Activated naive CD4-positive, alpha-beta T cell treated with anti-CD3 and anti-CD28 coated beads for 36 hours (primary cell): ENCODE results near the gene UNCX. TPM values are rescaled to one million over a fixed set of nuclear protein-coding genes. Genes with fewer than 3 reads are reported as not detected.

Experiments
- CTCF ChIA-PET: fragments of 350-600 bp; sonication (Branson Sonifier 250); formaldehyde crosslinking; loops from one replicate; lab custom pipeline; 2021; ENCODE audit warnings: antibody characterized with exemption; lab: Charles Lee
- DNase-seq: peaks from one replicate; pipeline ENCODE4 v3.0.0-alpha.2; 2020
- H3K27ac Mint-ChIP-seq: one replicate; pipeline ENCODE4 v1.8.0; 2021; ENCODE audit warnings: mild to moderate bottlenecking, mixed read lengths
- H3K27me3 Mint-ChIP-seq: one replicate; pipeline ENCODE4 v1.8.0; 2021; ENCODE audit warnings: low read depth, mixed read lengths
- H3K36me3 Mint-ChIP-seq: one replicate; pipeline ENCODE4 v1.8.0; 2021; ENCODE audit warnings: low read depth, mixed read lengths
- H3K4me1 Mint-ChIP-seq: one replicate; pipeline ENCODE4 v1.8.0; 2021; ENCODE audit warnings: low read depth, mixed read lengths
- H3K4me3 Mint-ChIP-seq: one replicate; pipeline ENCODE4 v1.8.0; 2021; ENCODE audit warnings: mild to moderate bottlenecking, moderate library complexity, mixed read lengths
- H3K9me3 Mint-ChIP-seq: one replicate; pipeline ENCODE4 v1.8.0; 2021; ENCODE audit warnings: mixed read lengths
- intact Hi-C: fragments of 100-400 bp; cut with micrococcal nuclease; formaldehyde crosslinking; loops from one replicate; pipeline ENCODE4 v1.15.1; 2023
- total RNA-seq, 2 experiments: library from RNA; stranded (reverse); gene quantifications; one replicate each; pipeline ENCODE4 v1.2.3, GENCODE V29; 2021

Gene UNCX
- total RNA-seq, 2 experiments from 2014 or later = not detected

- H3K27me3 Mint-ChIP-seq = peaks cover 59% of the 10 kb centered on the region
- peaks cover 15% of the 10 kb centered on the region for H3K4me1 Mint-ChIP-seq
- no peak for DNase-seq
- H3K27ac Mint-ChIP-seq = no peak overlapping the region
- no peaks in the 10 kb centered on the region for H3K36me3 Mint-ChIP-seq
- intact Hi-C loops = no loop called here
- CTCF ChIA-PET = no interaction called here
- H3K9me3 Mint-ChIP-seq = no peaks in the 10 kb centered on the region
- H3K4me3 Mint-ChIP-seq = no peak overlapping the region
Measured at GRCh38 chr7:1229202-1229947, 3.3 kb upstream of the UNCX start.

- no peak overlapping the region for H3K4me3 Mint-ChIP-seq
- H3K36me3 Mint-ChIP-seq = no peaks in the 10 kb centered on the region
- intact Hi-C loops = loop anchor here (2.0 kb wide), 1 partner anchor 15 kb away; no protein-coding TSS in a partner anchor
- no peaks in the 10 kb centered on the region for H3K9me3 Mint-ChIP-seq
- H3K27me3 Mint-ChIP-seq = peaks cover 62% of the 10 kb centered on the region
- CTCF ChIA-PET = no interaction called here
- no peak overlapping the region for H3K27ac Mint-ChIP-seq
- no peak for DNase-seq
- peaks cover 21% of the 10 kb centered on the region for H3K4me1 Mint-ChIP-seq
Measured at GRCh38 chr7:1229956-1230355, 2.7 kb upstream of the UNCX start.

- DNase-seq = no peak
- peaks cover 22% of the 10 kb centered on the region for H3K4me1 Mint-ChIP-seq
- CTCF ChIA-PET = interaction anchor here (0.6 kb wide), 1 partner anchor 147 kb away, joined by 4 read pairs; no protein-coding TSS in a partner anchor
- H3K36me3 Mint-ChIP-seq = no peaks in the 10 kb centered on the region
- H3K27ac Mint-ChIP-seq = no peak overlapping the region
- H3K4me3 Mint-ChIP-seq = no peak overlapping the region
- peaks cover 62% of the 10 kb centered on the region for H3K27me3 Mint-ChIP-seq
- intact Hi-C loops = loop anchor here (2.0 kb wide), 1 partner anchor 14 kb away; no protein-coding TSS in a partner anchor
- no peaks in the 10 kb centered on the region for H3K9me3 Mint-ChIP-seq
Measured at GRCh38 chr7:1230411-1231213, 2.1 kb upstream of the UNCX start.

- H3K27me3 Mint-ChIP-seq = peaks cover 56% of the 10 kb centered on the region
- no peak overlapping the region for H3K4me3 Mint-ChIP-seq
- no peaks in the 10 kb centered on the region for H3K36me3 Mint-ChIP-seq
- H3K27ac Mint-ChIP-seq = no peak overlapping the region
- intact Hi-C loops = loop anchor here (2.0 kb wide), 1 partner anchor 13 kb away; no protein-coding TSS in a partner anchor
- CTCF ChIA-PET = interaction anchor here (0.6 kb wide), 1 partner anchor 148 kb away, joined by 4 read pairs; no protein-coding TSS in a partner anchor
- no peak for DNase-seq
- no peaks in the 10 kb centered on the region for H3K9me3 Mint-ChIP-seq
- H3K4me1 Mint-ChIP-seq = peaks cover 23% of the 10 kb centered on the region
Measured at GRCh38 chr7:1231214-1232102, 1.2 kb upstream of the UNCX start.

GRCh38 chr7:1232103-1232466 lies 587 bp upstream of the UNCX start:
- Mint-ChIP-seq H3K27ac (no peak overlapping the region), H3K36me3 (no peaks in the 10 kb centered on the region), H3K4me1 (peaks cover 23% of the 10 kb centered on the region), H3K27me3 (peaks cover 50% of the 10 kb centered on the region), H3K4me3 (no peak overlapping the region), H3K9me3 (no peaks in the 10 kb centered on the region)
- intact Hi-C loops = no loop called here
- DNase-seq = no peak
- CTCF ChIA-PET = no interaction called here

- CTCF ChIA-PET = interaction anchor here (1.2 kb wide), 1 partner anchor 10 kb away, joined by 3 read pairs; no protein-coding TSS in a partner anchor
- DNase-seq = no peak
- H3K4me3 Mint-ChIP-seq = no peak overlapping the region
- H3K36me3 Mint-ChIP-seq = no peaks in the 10 kb centered on the region
- intact Hi-C loops = no loop called here
- H3K4me1 Mint-ChIP-seq = peaks cover 23% of the 10 kb centered on the region
- H3K27me3 Mint-ChIP-seq = peaks cover 47% of the 10 kb centered on the region
- no peak overlapping the region for H3K27ac Mint-ChIP-seq
- H3K9me3 Mint-ChIP-seq = no peaks in the 10 kb centered on the region
Measured at GRCh38 chr7:1233333-1234048, 819 bp downstream of the UNCX start.

GRCh38 chr7:1234049-1234880 lies 1.6 kb downstream of the UNCX start:
- CTCF ChIA-PET = interaction anchor here (1.2 kb wide), 1 partner anchor 11 kb away, joined by 3 read pairs; no protein-coding TSS in a partner anchor
- DNase-seq = no peak
- H3K27ac Mint-ChIP-seq = peak overlapping the region; percentile 16
- intact Hi-C loops = no loop called here
- peaks cover 23% of the 10 kb centered on the region for H3K4me1 Mint-ChIP-seq
- H3K9me3 Mint-ChIP-seq = no peaks in the 10 kb centered on the region
- H3K36me3 Mint-ChIP-seq = no peaks in the 10 kb centered on the region
- no peak overlapping the region for H3K4me3 Mint-ChIP-seq
- H3K27me3 Mint-ChIP-seq = peaks cover 51% of the 10 kb centered on the region

GRCh38 chr7:1234881-1235500 lies 2.3 kb downstream of the UNCX start:
- Mint-ChIP-seq H3K27ac (peak overlapping the region; percentile 16), H3K9me3 (no peaks in the 10 kb centered on the region), H3K4me3 (no peak overlapping the region), H3K36me3 (no peaks in the 10 kb centered on the region), H3K27me3 (peaks cover 56% of the 10 kb centered on the region), H3K4me1 (peaks cover 23% of the 10 kb centered on the region)
- intact Hi-C loops = no loop called here
- CTCF ChIA-PET = interaction anchor here (1.2 kb wide), 1 partner anchor 12 kb away, joined by 3 read pairs; no protein-coding TSS in a partner anchor
- DNase-seq = no peak

GRCh38 chr7:1235501-1236131 lies 2.9 kb downstream of the UNCX start:
- peak overlapping the region; percentile 75 for H3K27ac Mint-ChIP-seq
- intact Hi-C loops = no loop called here
- H3K9me3 Mint-ChIP-seq = no peaks in the 10 kb centered on the region
- no peaks in the 10 kb centered on the region for H3K36me3 Mint-ChIP-seq
- CTCF ChIA-PET = no interaction called here
- H3K4me3 Mint-ChIP-seq = no peak overlapping the region
- peaks cover 24% of the 10 kb centered on the region for H3K4me1 Mint-ChIP-seq
- no peak for DNase-seq
- peaks cover 57% of the 10 kb centered on the region for H3K27me3 Mint-ChIP-seq

GRCh38 chr7:1236132-1236661 lies 3.5 kb downstream of the UNCX start:
- CTCF ChIA-PET = no interaction called here
- Mint-ChIP-seq H3K9me3 (no peaks in the 10 kb centered on the region), H3K27ac (no peak overlapping the region), H3K4me1 (peaks cover 22% of the 10 kb centered on the region), H3K27me3 (peaks cover 54% of the 10 kb centered on the region), H3K36me3 (no peaks in the 10 kb centered on the region), H3K4me3 (no peak overlapping the region)
- DNase-seq = no peak
- intact Hi-C loops = no loop called here
